SK-N-SH treated with all-trans-retinoic acid at 6 μM for 48 hours (cell line): ENCODE results near the gene RIMS4.

Experiments
- ATAC-seq: fragments of 200-7000 bp; cut with Tn5 transposase; 3 replicates; pipeline ENCODE4 v1.9.1; 2020; ENCODE audit warnings: mild to moderate bottlenecking, moderate library complexity
- BACH2 ChIP-seq: fragments of 250-450 bp; sonication (Bioruptor Pico); IDR thresholded peaks from 2 replicates; pipeline ENCODE4 v1.9.0; 2021; ENCODE audit warnings: mild to moderate bottlenecking, borderline replicate concordance
- CREB5 ChIP-seq: fragments of 250-450 bp; sonication (Bioruptor Pico); IDR thresholded peaks from 2 replicates; pipeline ENCODE4 v1.5.1; 2020; ENCODE audit warnings: low read depth, mild to moderate bottlenecking, moderate library complexity
- CSDC2 ChIP-seq: fragments of 250-450 bp; sonication (Bioruptor Pico); IDR thresholded peaks from 2 replicates; pipeline ENCODE4 v1.5.0; 2020; ENCODE audit warnings: mild to moderate bottlenecking, moderate library complexity
- ESRRG ChIP-seq: fragments of 250-450 bp; sonication (Bioruptor Pico); IDR thresholded peaks from 2 replicates; pipeline ENCODE4 v1.6.1; 2021; ENCODE audit warnings: mild to moderate bottlenecking
- GLIS3 ChIP-seq: fragments of 250-450 bp; sonication (Bioruptor Pico); IDR thresholded peaks from 2 replicates; pipeline ENCODE4 v1.5.0; 2020; ENCODE audit warnings: mild to moderate bottlenecking, moderate library complexity
- ISL1 ChIP-seq: fragments of 250-450 bp; sonication (Bioruptor Pico); IDR thresholded peaks from 2 replicates; pipeline ENCODE4 v2.1.2; 2022; ENCODE audit warnings: mild to moderate bottlenecking, moderate library complexity
- OSR1 ChIP-seq: fragments of 250-450 bp; sonication (Bioruptor Pico); IDR thresholded peaks from 2 replicates; pipeline ENCODE4 v1.8.0; 2022; ENCODE audit warnings: moderate library complexity, mild to moderate bottlenecking, inconsistent platforms
- PATZ1 ChIP-seq: fragments of 250-450 bp; sonication (Bioruptor Pico); IDR thresholded peaks from 2 replicates; pipeline ENCODE4 v1.8.0; 2020; ENCODE audit warnings: mild to moderate bottlenecking, moderate library complexity, borderline replicate concordance
- POU6F1 ChIP-seq: fragments of 250-450 bp; sonication (Bioruptor Pico); IDR thresholded peaks from 2 replicates; pipeline ENCODE4 v1.8.0; 2021; ENCODE audit warnings: low read depth, mild to moderate bottlenecking, moderate library complexity, borderline replicate concordance
- RARB ChIP-seq: fragments of 250-450 bp; sonication (Bioruptor Pico); IDR thresholded peaks from 2 replicates; pipeline ENCODE4 v1.8.0; 2021; ENCODE audit warnings: mild to moderate bottlenecking, moderate library complexity
- SNAI2 ChIP-seq: fragments of 250-450 bp; sonication (Bioruptor Pico); IDR thresholded peaks from 2 replicates; pipeline ENCODE4 v1.5.0; 2020; ENCODE audit warnings: mild to moderate bottlenecking, moderate library complexity
- TCF4 ChIP-seq: fragments of 250-450 bp; sonication (Bioruptor Pico); IDR thresholded peaks from 2 replicates; pipeline ENCODE4 v1.8.0; 2021; ENCODE audit warnings: mild to moderate bottlenecking, moderate library complexity, borderline replicate concordance
- TOX ChIP-seq: fragments of 250-450 bp; sonication (Bioruptor Pico); IDR thresholded peaks from 2 replicates; pipeline ENCODE4 v1.8.0; 2021; ENCODE audit warnings: mild to moderate bottlenecking, moderate library complexity, borderline replicate concordance
- TSHZ2 ChIP-seq: fragments of 250-450 bp; sonication (Bioruptor Pico); IDR thresholded peaks from 2 replicates; pipeline ENCODE4 v1.5.0; 2020; ENCODE audit warnings: mild to moderate bottlenecking, moderate library complexity
- ZC3H10 ChIP-seq: fragments of 250-450 bp; sonication (Bioruptor Pico); IDR thresholded peaks from 2 replicates; pipeline ENCODE4 v1.5.1; 2021; ENCODE audit warnings: mild to moderate bottlenecking, moderate library complexity
- ZFP30 ChIP-seq: fragments of 450-650 bp; formaldehyde crosslinking; IDR thresholded peaks from 2 replicates; pipeline ENCODE4 v1.5.0; 2022; ENCODE audit warnings: mild to moderate bottlenecking, moderate library complexity

The RIMS4 gene

GRCh38 chr20:44734938-44735337 lies 75.4 kb downstream of the RIMS4 start (continued):
- TF ChIP-seq TSHZ2 (no peak), TCF4 (CRISPR knock-in tag) (no peak), ZC3H10 (CRISPR knock-in tag) (no peak), RARB (CRISPR knock-in tag) (no peak), PATZ1 (CRISPR knock-in tag) (peak; percentile 44; the same call in 1 of the 2 replicates)

GRCh38 chr20:44733341-44734069 lies 76.8 kb downstream of the RIMS4 start:
- peak; percentile 61 for ATAC-seq
- no peak for TF ChIP-seq PATZ1 (CRISPR knock-in tag)
- peak; percentile 74; the same call in 1 of the 2 replicates for TF ChIP-seq SNAI2 (CRISPR knock-in tag)

- no peak for ATAC-seq
- no peak for TF ChIP-seq ISL1 (CRISPR knock-in tag)
- no peak for TF ChIP-seq ZFP30 (CRISPR knock-in tag)
- no peak for TF ChIP-seq RARB (CRISPR knock-in tag)
- no peak for TF ChIP-seq CREB5 (CRISPR knock-in tag)
- no peak for TF ChIP-seq SNAI2 (CRISPR knock-in tag)
- no peak for TF ChIP-seq CSDC2
- no peak for TF ChIP-seq OSR1 (CRISPR knock-in tag)
- no peak for TF ChIP-seq ZC3H10 (CRISPR knock-in tag)
- no peak for TF ChIP-seq POU6F1 (CRISPR knock-in tag)
- TF ChIP-seq TCF4 (CRISPR knock-in tag) = no peak
- TF ChIP-seq PATZ1 (CRISPR knock-in tag) = no peak
- TF ChIP-seq GLIS3 (CRISPR knock-in tag) = no peak
- TF ChIP-seq TOX (CRISPR knock-in tag) = no peak
- TF ChIP-seq BACH2 (CRISPR knock-in tag) = no peak
- no peak for TF ChIP-seq ESRRG (CRISPR knock-in tag)
Measured at GRCh38 chr20:44732327-44732726, 78.0 kb downstream of the RIMS4 start.
